GM10248 (cell line): ENCODE results near the gene AUTS2.

ENCODE experiments used
- CTCF ChIA-PET: fragments of 300-600 bp; sonication (Branson Sonifier 250); formaldehyde crosslinking; extraction: SDS; loops from one replicate; lab custom pipeline; 2021; ENCODE audit warnings: antibody characterized with exemption; lab: Yijun Ruan, JAX
- POLR2A ChIA-PET: fragments of 350-650 bp; sonication (Branson Sonifier 250); formaldehyde crosslinking; extraction: SDS; loops from one replicate; lab custom pipeline; 2020; ENCODE audit warnings: antibody characterized with exemption; lab: Yijun Ruan, JAX
- DNase-seq: peaks from one replicate; pipeline ENCODE4 v3.0.0; 2012; ENCODE audit errors: extremely low spot score
- TF ChIP-seq, protein P1 (sequence below): IDR thresholded peaks from 2 replicates; pipeline ENCODE4 v1.5.1; 2012; ENCODE audit warnings: mild to moderate bottlenecking, low read depth; ENCODE audit errors: extremely low read depth, missing control alignments, control extremely low read depth

The AUTS2 gene

DNA sequence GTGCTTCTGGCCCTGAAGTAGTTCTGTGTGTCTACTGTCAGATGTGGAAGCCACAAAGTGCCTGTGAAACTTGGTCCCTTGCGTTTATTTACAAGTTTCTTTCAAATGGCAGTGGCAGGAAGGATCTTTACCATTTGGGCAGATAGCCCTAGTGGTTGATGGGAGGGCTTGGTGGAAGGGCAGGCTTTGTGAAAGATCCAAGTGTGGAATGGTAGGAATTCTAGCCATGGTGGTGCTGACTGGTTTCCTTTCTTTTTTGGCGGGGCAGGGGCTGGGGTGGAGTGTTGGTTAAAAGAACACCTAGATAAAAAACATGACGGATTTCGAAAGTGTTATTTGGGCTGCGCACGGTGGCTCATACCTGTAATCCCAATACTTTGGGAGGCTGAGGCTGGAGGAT is 27.0 kb downstream of the AUTS2 start:
- ChIA-PET CTCF (no interaction called here), POLR2A (no interaction called here)
- TF ChIP-seq, protein P1, sequence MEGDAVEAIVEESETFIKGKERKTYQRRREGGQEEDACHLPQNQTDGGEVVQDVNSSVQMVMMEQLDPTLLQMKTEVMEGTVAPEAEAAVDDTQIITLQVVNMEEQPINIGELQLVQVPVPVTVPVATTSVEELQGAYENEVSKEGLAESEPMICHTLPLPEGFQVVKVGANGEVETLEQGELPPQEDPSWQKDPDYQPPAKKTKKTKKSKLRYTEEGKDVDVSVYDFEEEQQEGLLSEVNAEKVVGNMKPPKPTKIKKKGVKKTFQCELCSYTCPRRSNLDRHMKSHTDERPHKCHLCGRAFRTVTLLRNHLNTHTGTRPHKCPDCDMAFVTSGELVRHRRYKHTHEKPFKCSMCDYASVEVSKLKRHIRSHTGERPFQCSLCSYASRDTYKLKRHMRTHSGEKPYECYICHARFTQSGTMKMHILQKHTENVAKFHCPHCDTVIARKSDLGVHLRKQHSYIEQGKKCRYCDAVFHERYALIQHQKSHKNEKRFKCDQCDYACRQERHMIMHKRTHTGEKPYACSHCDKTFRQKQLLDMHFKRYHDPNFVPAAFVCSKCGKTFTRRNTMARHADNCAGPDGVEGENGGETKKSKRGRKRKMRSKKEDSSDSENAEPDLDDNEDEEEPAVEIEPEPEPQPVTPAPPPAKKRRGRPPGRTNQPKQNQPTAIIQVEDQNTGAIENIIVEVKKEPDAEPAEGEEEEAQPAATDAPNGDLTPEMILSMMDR: no peak
- DNase-seq: no peak

GRCh38 chr7:69625798-69626197 is 27.5 kb downstream of the AUTS2 start:
- POLR2A ChIA-PET: no interaction called here
- CTCF ChIA-PET: interaction anchor here (0.8 to 1.7 kb wide), 3 partner anchors 8 to 14 kb away, joined by 3 to 4 read pairs (median 3); no protein-coding TSS in a partner anchor
- TF ChIP-seq, protein P1: no peak
- no peak for DNase-seq

- no peak for DNase-seq
- TF ChIP-seq, protein P1: no peak
- CTCF ChIA-PET: no interaction called here
- POLR2A ChIA-PET: interaction anchor here (1.0 kb wide), 1 partner anchor 174 kb away, joined by 3 read pairs; no protein-coding TSS in a partner anchor
These were observed 32.0 kb downstream of the AUTS2 start for GRCh38 chr7:69630292-69630691.

GRCh38 chr7:69631131-69631530 is 32.9 kb downstream of the AUTS2 start:
- TF ChIP-seq, protein P1: no peak
- DNase-seq: no peak
- ChIA-PET POLR2A (no interaction called here), CTCF (interaction anchor here (3.2 kb wide), 1 partner anchor 11 kb away, joined by 11 read pairs; no protein-coding TSS in a partner anchor)

GRCh38 chr7:69632280-69632679 is 34.0 kb downstream of the AUTS2 start:
- CTCF ChIA-PET: interaction anchor here (3.2 kb wide), 1 partner anchor 12 kb away, joined by 11 read pairs; no protein-coding TSS in a partner anchor
- TF ChIP-seq, protein P1: no peak
- no peak for DNase-seq
- POLR2A ChIA-PET: no interaction called here

DNA sequence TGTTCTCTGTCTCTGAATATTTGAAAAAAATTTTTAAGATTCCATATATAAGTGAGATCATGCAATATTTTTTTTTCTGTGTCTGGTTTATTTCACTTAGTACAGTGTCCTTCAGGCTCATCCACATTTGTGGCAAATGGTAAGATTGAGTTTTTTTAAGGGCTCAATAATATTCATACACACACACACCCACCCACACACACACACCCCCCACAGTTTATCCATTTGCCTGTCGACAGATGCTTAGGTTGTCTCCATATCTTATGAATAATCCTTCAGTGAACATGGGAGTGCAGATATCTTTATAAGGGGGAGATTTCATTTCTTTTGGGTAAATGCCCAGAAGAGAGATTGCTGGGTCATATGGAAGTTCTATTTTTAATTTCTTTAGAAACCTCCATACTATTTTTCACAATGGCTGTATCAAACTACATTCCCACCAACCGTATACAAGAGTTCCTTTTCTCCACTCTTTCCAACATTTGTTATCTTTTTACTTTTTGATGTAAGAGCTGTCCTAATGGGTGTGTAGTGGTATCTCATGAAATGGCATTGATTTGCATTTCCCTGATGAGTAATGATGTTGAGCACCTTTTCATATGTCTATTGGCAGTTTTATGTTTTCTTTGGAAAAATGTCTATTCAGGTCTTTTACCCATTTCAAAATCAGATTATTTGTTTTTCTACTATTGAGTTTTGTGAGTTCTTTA is 35.0 kb downstream of the AUTS2 start:
- TF ChIP-seq, protein P1: no peak
- ChIA-PET POLR2A (interaction anchor here (0.7 kb wide), 1 partner anchor 38 kb away, joined by 4 read pairs; no protein-coding TSS in a partner anchor), CTCF (interaction anchor here (3.2 kb wide), 1 partner anchor 13 kb away, joined by 11 read pairs; no protein-coding TSS in a partner anchor)
- DNase-seq: no peak
